Smooth muscle cell (in vitro differentiated cells): ENCODE results near the gene MTARC2. TPM values are rescaled to one million over a fixed set of nuclear protein-coding genes. Genes with fewer than 3 reads are reported as not detected.

ENCODE experiments used
- DNase-seq: peaks from one replicate; lab custom pipeline; 2025; ENCODE audit not compliant: unreplicated experiment; lab: John Stamatoyannopoulos, UW
- H2AFZ ChIP-seq: fragments of 200-600 bp; sonication (generic); 2 replicates; pipeline ENCODE4 v1.6.0; 2016; ENCODE audit warnings: antibody characterized with exemption, low read depth, mild to moderate bottlenecking
- H3F3A ChIP-seq: fragments of 200-600 bp; sonication (generic); 2 replicates; pipeline ENCODE4 v1.6.0; 2017; ENCODE audit warnings: antibody characterized with exemption, low read depth
- H3K27ac ChIP-seq: fragments of 200-600 bp; sonication (generic); 2 replicates; pipeline ENCODE4 v1.5.1; 2016; ENCODE audit warnings: low read depth, mild to moderate bottlenecking
- H3K27me3 ChIP-seq: fragments of 200-600 bp; sonication (generic); 2 replicates; pipeline ENCODE4 v1.6.1; 2016; ENCODE audit warnings: low read depth, mild to moderate bottlenecking
- H3K36me3 ChIP-seq: fragments of 200-600 bp; sonication (generic); 2 replicates; pipeline ENCODE4 v1.5.1; 2016; ENCODE audit warnings: low read depth
- H3K4me1 ChIP-seq: fragments of 200-600 bp; sonication (generic); 2 replicates; pipeline ENCODE4 v1.5.1; 2016; ENCODE audit warnings: low read depth
- H3K4me2 ChIP-seq: fragments of 200-600 bp; sonication (generic); 2 replicates; pipeline ENCODE4 v1.6.0; 2016; ENCODE audit warnings: mild to moderate bottlenecking
- H3K4me3 ChIP-seq: fragments of 200-600 bp; sonication (generic); 2 replicates; pipeline ENCODE4 v1.5.1; 2016; ENCODE audit warnings: mild to moderate bottlenecking
- H3K79me2 ChIP-seq: fragments of 200-600 bp; sonication (generic); 2 replicates; pipeline ENCODE4 v1.6.0; 2016; ENCODE audit warnings: low read depth, mild to moderate bottlenecking
- H3K9ac ChIP-seq: fragments of 200-600 bp; sonication (generic); 2 replicates; pipeline ENCODE4 v1.6.0; 2016; ENCODE audit warnings: low read depth
- H3K9me3 ChIP-seq: fragments of 200-600 bp; sonication (generic); replicated peaks from 2 replicates; pipeline ENCODE4 v1.5.1; 2016; ENCODE audit warnings: low read depth
- H4K20me1 ChIP-seq: fragments of 200-600 bp; sonication (generic); 2 replicates; pipeline ENCODE4 v1.6.0; 2016; ENCODE audit warnings: low read depth
- CTCF ChIP-seq: fragments of 200-600 bp; sonication (generic); IDR thresholded peaks from 2 replicates; pipeline ENCODE4 v1.5.1; 2017; ENCODE audit warnings: borderline replicate concordance, mild to moderate bottlenecking, antibody characterized with exemption; ENCODE audit not compliant: insufficient read depth, poor library complexity, severe bottlenecking
- WGBS: methylation state at CpG from one replicate; pipeline ENCODE4 v1.1.7; 2016; ENCODE audit warnings: low lambda C conversion rate; 5-methylcytosine and 5-hydroxymethylcytosine counted together
- polyA plus RNA-seq: library from polyadenylated mRNA; unstranded; fragments of >200 nt; fragmentation: Nextera tagmentation; extraction: Ambion mirVana; gene quantifications from 2 replicates; pipeline ENCODE4 v1.2.1, GENCODE V29; 2016
- total RNA-seq: library from RNA; depleted of rRNA; stranded (reverse); fragments of >200 nt; gene quantifications from 2 replicates; pipeline ENCODE4 v1.2.3, GENCODE V29; 2014

Gene MTARC2
- total and polyA plus RNA-seq, 2 experiments from 2014 or later: 6.1 to 7.6 TPM

GRCh38 chr1:220826729-220827128 lies 78.6 kb downstream of the MTARC2 start:
- no peak for DNase-seq
- Histone ChIP-seq H3K27ac (no peak overlapping the region), H3K9me3 (no peaks in the 10 kb centered on the region), H3K27me3 (peaks cover 32% of the 10 kb centered on the region), H3K36me3 (no peaks in the 10 kb centered on the region), H3F3A (no peaks in the 10 kb centered on the region), H3K79me2 (no peaks in the 10 kb centered on the region), H3K4me1 (no peaks in the 10 kb centered on the region), H4K20me1 (no peaks in the 10 kb centered on the region), H2AFZ (no peak overlapping the region), H3K4me3 (no peak overlapping the region), H3K9ac (no peak overlapping the region), H3K4me2 (no peak overlapping the region)
- TF ChIP-seq CTCF: no peak
- WGBS: 96% methylated on average over 5 of the region's 5 CpGs

- DNase-seq: no peak
- H4K20me1 ChIP-seq: no peaks in the 10 kb centered on the region
- H3K79me2 ChIP-seq: no peaks in the 10 kb centered on the region
- H3F3A ChIP-seq: no peaks in the 10 kb centered on the region
- no peak for TF ChIP-seq CTCF
- H3K9me3 ChIP-seq: no peaks in the 10 kb centered on the region
- H3K27me3 ChIP-seq: peaks cover 37% of the 10 kb centered on the region
- no peak overlapping the region for H3K4me2 ChIP-seq
- H3K36me3 ChIP-seq: no peaks in the 10 kb centered on the region
- no peaks in the 10 kb centered on the region for H3K4me1 ChIP-seq
- 58% methylated on average over 4 of the region's 4 CpGs for WGBS
- no peak overlapping the region for H2AFZ ChIP-seq
- no peak overlapping the region for H3K4me3 ChIP-seq
- H3K9ac ChIP-seq: no peak overlapping the region
- no peak overlapping the region for H3K27ac ChIP-seq
Measured at GRCh38 chr1:220827445-220828178, 79.5 kb downstream of the MTARC2 start.

- Histone ChIP-seq H3K4me2 (no peak overlapping the region), H3K27me3 (peaks cover 37% of the 10 kb centered on the region), H3K4me3 (no peak overlapping the region), H3K4me1 (no peaks in the 10 kb centered on the region), H3K79me2 (no peaks in the 10 kb centered on the region), H3K9me3 (no peaks in the 10 kb centered on the region), H3K27ac (no peak overlapping the region), H2AFZ (no peak overlapping the region), H4K20me1 (no peaks in the 10 kb centered on the region), H3K36me3 (no peaks in the 10 kb centered on the region), H3F3A (no peaks in the 10 kb centered on the region), H3K9ac (no peak overlapping the region)
- no peak for DNase-seq
- no peak for TF ChIP-seq CTCF
- WGBS: 95% methylated on average over 4 of the region's 4 CpGs
Measured at GRCh38 chr1:220828179-220828490, 80.0 kb downstream of the MTARC2 start.
